Progenitor cell of endocrine pancreas (in vitro differentiated cells): Measurements from ENCODE around the gene DNMT3A. TPM values are rescaled to one million over a fixed set of nuclear protein-coding genes. Genes with fewer than 3 reads are reported as not detected.

Experiments
- DNase-seq: peaks from one replicate; pipeline ENCODE4 v3.0.0; 2021; ENCODE audit warnings: low spot score; ENCODE audit not compliant: unreplicated experiment
- H3K27ac Mint-ChIP-seq: 2 replicates; pipeline ENCODE4 v1.8.0; 2021; ENCODE audit warnings: mild to moderate bottlenecking, moderate library complexity, mixed read lengths
- H3K27me3 Mint-ChIP-seq: 2 replicates; pipeline ENCODE4 v1.8.0; 2021; ENCODE audit warnings: mixed read lengths
- H3K36me3 Mint-ChIP-seq: 2 replicates; pipeline ENCODE4 v1.8.0; 2022; ENCODE audit warnings: mixed read lengths; ENCODE audit not compliant: insufficient read depth
- H3K4me1 Mint-ChIP-seq: 2 replicates; pipeline ENCODE4 v1.8.0; 2021; ENCODE audit warnings: low read depth, mixed read lengths
- H3K4me3 Mint-ChIP-seq: 2 replicates; pipeline ENCODE4 v1.8.0; 2021; ENCODE audit warnings: low read depth, mild to moderate bottlenecking, moderate library complexity, mixed read lengths
- H3K9me3 Mint-ChIP-seq: 2 replicates; pipeline ENCODE4 v1.8.0; 2021; ENCODE audit warnings: low read depth, mixed read lengths
- total RNA-seq: library from RNA; stranded (reverse); gene quantifications from 2 replicates; pipeline ENCODE4 v1.2.1, GENCODE V29; 2021
- TF ChIP-seq, protein P1 (sequence below): fragments of 200-600 bp; sonication (generic); IDR thresholded peaks from one replicate; pipeline ENCODE4 v1.5.0; 2021; ENCODE audit warnings: antibody characterized with exemption, mild to moderate bottlenecking; ENCODE audit not compliant: unreplicated experiment

DNMT3A gene
- total RNA-seq, 1 donor from 2014 or later, result 168 TPM

GRCh38 chr2:25297738-25298137 is 44.0 kb downstream of the DNMT3A start:
- H3K27me3 Mint-ChIP-seq, result no peaks in the 10 kb centered on the region
- no peak for DNase-seq
- peaks cover 8% of the 10 kb centered on the region for H3K36me3 Mint-ChIP-seq
- H3K4me1 Mint-ChIP-seq, result no peaks in the 10 kb centered on the region
- no peak overlapping the region for H3K4me3 Mint-ChIP-seq
- no peaks in the 10 kb centered on the region for H3K9me3 Mint-ChIP-seq
- TF ChIP-seq, protein P1, sequence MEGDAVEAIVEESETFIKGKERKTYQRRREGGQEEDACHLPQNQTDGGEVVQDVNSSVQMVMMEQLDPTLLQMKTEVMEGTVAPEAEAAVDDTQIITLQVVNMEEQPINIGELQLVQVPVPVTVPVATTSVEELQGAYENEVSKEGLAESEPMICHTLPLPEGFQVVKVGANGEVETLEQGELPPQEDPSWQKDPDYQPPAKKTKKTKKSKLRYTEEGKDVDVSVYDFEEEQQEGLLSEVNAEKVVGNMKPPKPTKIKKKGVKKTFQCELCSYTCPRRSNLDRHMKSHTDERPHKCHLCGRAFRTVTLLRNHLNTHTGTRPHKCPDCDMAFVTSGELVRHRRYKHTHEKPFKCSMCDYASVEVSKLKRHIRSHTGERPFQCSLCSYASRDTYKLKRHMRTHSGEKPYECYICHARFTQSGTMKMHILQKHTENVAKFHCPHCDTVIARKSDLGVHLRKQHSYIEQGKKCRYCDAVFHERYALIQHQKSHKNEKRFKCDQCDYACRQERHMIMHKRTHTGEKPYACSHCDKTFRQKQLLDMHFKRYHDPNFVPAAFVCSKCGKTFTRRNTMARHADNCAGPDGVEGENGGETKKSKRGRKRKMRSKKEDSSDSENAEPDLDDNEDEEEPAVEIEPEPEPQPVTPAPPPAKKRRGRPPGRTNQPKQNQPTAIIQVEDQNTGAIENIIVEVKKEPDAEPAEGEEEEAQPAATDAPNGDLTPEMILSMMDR, result no peak
- H3K27ac Mint-ChIP-seq, result no peak overlapping the region

DNA sequence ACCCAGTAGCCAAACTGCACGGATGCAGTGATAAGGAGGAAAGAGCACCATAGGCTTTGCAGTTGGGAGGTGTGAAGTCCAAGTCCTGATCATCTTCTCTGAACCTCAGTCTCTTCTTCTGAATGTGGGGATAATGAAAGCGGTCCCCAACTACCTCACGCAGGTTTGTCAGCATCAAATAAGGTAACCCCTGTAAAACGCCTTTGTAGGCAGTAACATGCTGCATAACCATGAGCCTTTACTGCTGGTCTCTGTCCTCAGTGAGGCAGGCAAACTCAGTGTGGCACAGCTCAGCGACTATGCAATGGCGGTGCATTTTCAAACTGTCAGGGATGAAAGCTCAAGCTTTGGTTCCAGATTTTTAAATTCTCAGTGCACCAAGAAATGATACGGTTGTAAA is 46.1 kb downstream of the DNMT3A start:
- TF ChIP-seq, protein P1, result no peak
- Mint-ChIP-seq H3K36me3 (peaks cover 2% of the 10 kb centered on the region), H3K27ac (peak overlapping the region; percentile 87), H3K9me3 (no peaks in the 10 kb centered on the region), H3K4me3 (no peak overlapping the region), H3K27me3 (no peaks in the 10 kb centered on the region), H3K4me1 (no peaks in the 10 kb centered on the region)
- DNase-seq, result no peak

GRCh38 chr2:25294573-25295462 is 46.9 kb downstream of the DNMT3A start:
- no peak for DNase-seq
- TF ChIP-seq, protein P1, result no peak
- no peaks in the 10 kb centered on the region for H3K9me3 Mint-ChIP-seq
- H3K4me1 Mint-ChIP-seq, result no peaks in the 10 kb centered on the region
- H3K27me3 Mint-ChIP-seq, result no peaks in the 10 kb centered on the region
- peak overlapping the region; percentile 87 for H3K27ac Mint-ChIP-seq
- H3K36me3 Mint-ChIP-seq, result peaks cover 2% of the 10 kb centered on the region
- no peak overlapping the region for H3K4me3 Mint-ChIP-seq

- Mint-ChIP-seq H3K27me3 (no peaks in the 10 kb centered on the region), H3K4me1 (no peaks in the 10 kb centered on the region), H3K4me3 (no peak overlapping the region), H3K27ac (no peak overlapping the region), H3K9me3 (no peaks in the 10 kb centered on the region), H3K36me3 (peaks cover 2% of the 10 kb centered on the region)
- TF ChIP-seq, protein P1, result no peak
- DNase-seq, result no peak
Observed at GRCh38 chr2:25293958-25294562, 47.7 kb downstream of the DNMT3A start.

GRCh38 chr2:25293145-25293544 is 48.6 kb downstream of the DNMT3A start:
- Mint-ChIP-seq H3K9me3 (no peaks in the 10 kb centered on the region), H3K36me3 (peaks cover 4% of the 10 kb centered on the region), H3K27me3 (no peaks in the 10 kb centered on the region), H3K4me3 (no peak overlapping the region), H3K27ac (no peak overlapping the region), H3K4me1 (peaks cover 3% of the 10 kb centered on the region)
- no peak for DNase-seq
- TF ChIP-seq, protein P1, result no peak
